Renal cortical epithelial cell (primary cell): Measurements from ENCODE around the gene MESP2. TPM values are rescaled to one million over a fixed set of nuclear protein-coding genes. Genes with fewer than 3 reads are reported as not detected.

Source experiments
- DNase-seq: peaks from one replicate; pipeline ENCODE4 v3.0.0-alpha.2; 2011; ENCODE audit warnings: low read depth
- total RNA-seq: library from RNA; depleted of rRNA; stranded (reverse); fragments of >200 nt; gene quantifications from 2 replicates; pipeline ENCODE4 v1.2.3, GENCODE V29; 2014

MESP2 gene
- total RNA-seq, 1 donor from 2014 or later = not detected

GRCh38 chr15:89756897-89757296, 19.2 kb upstream of the MESP2 start:
- no peak for DNase-seq

GRCh38 chr15:89758283-89758682, 17.8 kb upstream of the MESP2 start:
- DNase-seq = no peak

GRCh38 chr15:89758981-89759380, 17.2 kb upstream of the MESP2 start:
- DNase-seq = no peak

GRCh38 chr15:89759835-89760234, 16.3 kb upstream of the MESP2 start:
- no peak for DNase-seq

GRCh38 chr15:89760303-89761008, 15.7 kb upstream of the MESP2 start:
- peak; percentile 44 for DNase-seq

- no peak for DNase-seq
Observed at GRCh38 chr15:89761009-89761831, 14.9 kb upstream of the MESP2 start.

- DNase-seq = no peak
Observed at GRCh38 chr15:89761929-89762328, 14.2 kb upstream of the MESP2 start.

- DNase-seq = no peak
Observed at GRCh38 chr15:89765694-89766093, 10.4 kb upstream of the MESP2 start.

GRCh38 chr15:89766357-89767311, 9.5 kb upstream of the MESP2 start:
- DNase-seq = no peak

- peak; percentile 22 for DNase-seq
Observed at GRCh38 chr15:89767411-89767915, 8.7 kb upstream of the MESP2 start.

- DNase-seq = no peak
Observed at GRCh38 chr15:89768071-89768500, 8.0 kb upstream of the MESP2 start.

- no peak for DNase-seq
Observed at GRCh38 chr15:89769366-89769765, 6.8 kb upstream of the MESP2 start.

GRCh38 chr15:89770041-89770440, 6.1 kb upstream of the MESP2 start:
- no peak for DNase-seq

GRCh38 chr15:89772932-89773583, 3.1 kb upstream of the MESP2 start:
- DNase-seq = no peak

- no peak for DNase-seq
Observed at GRCh38 chr15:89774492-89774891, 1.6 kb upstream of the MESP2 start.

GRCh38 chr15:89775815-89776214, 317 bp upstream of the MESP2 start:
- no peak for DNase-seq

- DNase-seq = no peak
Observed at GRCh38 chr15:89777073-89777751, 1.1 kb downstream of the MESP2 start.

GRCh38 chr15:89777782-89778380, 1.7 kb downstream of the MESP2 start:
- no peak for DNase-seq

GRCh38 chr15:89778861-89779260, 2.7 kb downstream of the MESP2 start:
- DNase-seq = no peak

- DNase-seq = no peak
Observed at GRCh38 chr15:89780601-89781000, 4.5 kb downstream of the MESP2 start.
